Uterus (tissue), 4 donors: ENCODE data around the gene PLXNA4. TPM values are rescaled to one million over a fixed set of nuclear protein-coding genes. Genes with fewer than 3 reads are reported as not detected.

Experiments
- DNase-seq, 2 donors: peaks; one replicate each; pipeline ENCODE4 v3.0.0-alpha.2; 2019 to 2020
- H3K27ac ChIP-seq, 2 donors: fragments of 200-600 bp; sonication (generic); 1 replicate in 1 of 2; 2 replicates in 1 of 2; pipeline ENCODE4 v1.5.1; 2016 to 2018
- H3K27me3 ChIP-seq, 2 donors: fragments of 200-600 bp; sonication (generic); one replicate each; pipeline ENCODE4 v1.5.1; 2018 to 2019; ENCODE audit warnings: control low read depth in 1 of 2
- H3K36me3 ChIP-seq, 2 donors: fragments of 200-600 bp; sonication (generic); one replicate each; pipeline ENCODE4 v1.5.1; 2019; ENCODE audit warnings: control low read depth in 1 of 2
- H3K4me1 ChIP-seq, 2 donors: fragments of 200-600 bp; sonication (generic); one replicate each; pipeline ENCODE4 v1.5.1; 2018 to 2019; ENCODE audit warnings: control low read depth in 1 of 2
- H3K4me3 ChIP-seq, 2 donors: fragments of 200-600 bp; sonication (generic); 1 replicate in 1 of 2; 2 replicates in 1 of 2; pipeline ENCODE4 v1.5.1; 2018 to 2019; ENCODE audit warnings: mild to moderate bottlenecking in 1 of 2
- H3K9me3 ChIP-seq, 2 donors: fragments of 200-600 bp; sonication (generic); one replicate each; pipeline ENCODE4 v1.5.1; 2019; ENCODE audit warnings: control low read depth in 1 of 2
- POLR2A ChIP-seq, 2 donors: fragments of 450-650 bp; IDR thresholded peaks; one replicate each; pipeline ENCODE4 v1.6.1; 2016; ENCODE audit warnings: antibody characterized with exemption in 2 of 2, mild to moderate bottlenecking in 1 of 2, moderate library complexity in 1 of 2
- intact Hi-C: fragments of 100-400 bp; cut with DNase I; formaldehyde crosslinking; loops from one replicate; pipeline ENCODE4 v1.15.1; 2023; ENCODE audit warnings: low total_unique reads
- total RNA-seq, 4 donors: library from RNA; depleted of rRNA in 3 of 4; stranded (reverse); fragments of >200 nt in 3 of 4; gene quantifications; one replicate each; pipeline versions ENCODE4 v1.1.0 to v1.2.4, GENCODE V29; 2014 to 2023
- TF ChIP-seq, protein P1 (sequence below), 4 experiments: fragments of 200-600 bp in 2 of 4; fragments of 450-650 bp in 2 of 4; sonication (generic) in 2 of 4; IDR thresholded peaks; one replicate each; pipeline ENCODE4 v1.5.1; 2016 to 2019; ENCODE audit warnings: antibody characterized with exemption in 4 of 4, mild to moderate bottlenecking in 2 of 4, moderate library complexity in 1 of 4
- donor health status: DM: yes; HTN: yes; CAD: no.

PLXNA4 gene
- total RNA-seq, 4 donors from 2014 or later = 4.1 to 16.5 (median 7.7) TPM

DNA sequence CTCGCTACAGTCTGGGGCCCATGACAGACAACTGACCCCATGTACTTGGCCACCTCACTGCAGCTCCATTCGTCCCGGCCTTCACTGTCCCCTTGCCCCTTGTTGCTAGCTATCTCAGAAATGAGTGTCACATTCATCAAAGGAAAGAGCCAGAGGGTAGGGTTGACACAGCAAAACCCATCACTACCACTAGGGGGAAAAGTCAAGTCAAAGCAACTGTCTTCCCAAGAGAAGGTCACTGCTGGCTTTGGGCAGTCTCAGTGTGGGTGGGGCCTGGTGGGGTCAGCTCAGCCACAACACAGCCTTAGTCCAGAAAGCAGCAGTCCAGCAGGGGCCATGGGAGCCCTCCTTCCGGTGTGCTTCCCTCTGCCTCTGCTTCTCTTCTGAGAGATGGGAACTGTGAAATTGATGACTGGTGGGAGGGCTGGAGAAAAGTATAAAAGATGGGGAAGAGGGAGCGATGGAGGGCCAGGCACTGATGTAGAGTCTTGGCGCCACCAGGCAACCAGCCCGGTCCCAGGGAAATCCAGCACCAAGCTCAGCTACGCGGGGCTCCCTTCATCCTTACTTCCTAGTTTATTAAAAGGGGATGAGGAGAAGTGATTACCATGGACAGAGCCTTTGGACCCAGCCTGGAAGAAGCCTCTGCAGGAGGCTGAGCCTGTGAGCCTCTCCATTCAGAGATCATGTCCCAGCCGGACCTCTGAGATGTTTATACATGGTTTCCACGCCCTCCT is 58.0 kb downstream of the PLXNA4 start:
- TF ChIP-seq, protein P1, sequence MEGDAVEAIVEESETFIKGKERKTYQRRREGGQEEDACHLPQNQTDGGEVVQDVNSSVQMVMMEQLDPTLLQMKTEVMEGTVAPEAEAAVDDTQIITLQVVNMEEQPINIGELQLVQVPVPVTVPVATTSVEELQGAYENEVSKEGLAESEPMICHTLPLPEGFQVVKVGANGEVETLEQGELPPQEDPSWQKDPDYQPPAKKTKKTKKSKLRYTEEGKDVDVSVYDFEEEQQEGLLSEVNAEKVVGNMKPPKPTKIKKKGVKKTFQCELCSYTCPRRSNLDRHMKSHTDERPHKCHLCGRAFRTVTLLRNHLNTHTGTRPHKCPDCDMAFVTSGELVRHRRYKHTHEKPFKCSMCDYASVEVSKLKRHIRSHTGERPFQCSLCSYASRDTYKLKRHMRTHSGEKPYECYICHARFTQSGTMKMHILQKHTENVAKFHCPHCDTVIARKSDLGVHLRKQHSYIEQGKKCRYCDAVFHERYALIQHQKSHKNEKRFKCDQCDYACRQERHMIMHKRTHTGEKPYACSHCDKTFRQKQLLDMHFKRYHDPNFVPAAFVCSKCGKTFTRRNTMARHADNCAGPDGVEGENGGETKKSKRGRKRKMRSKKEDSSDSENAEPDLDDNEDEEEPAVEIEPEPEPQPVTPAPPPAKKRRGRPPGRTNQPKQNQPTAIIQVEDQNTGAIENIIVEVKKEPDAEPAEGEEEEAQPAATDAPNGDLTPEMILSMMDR (IDR thresholded peaks at IDR 0.05) = peak in 1 of 4 experiments; percentile 3
- no peak for TF ChIP-seq POLR2A (IDR thresholded peaks at IDR 0.05)
- intact Hi-C loops = no loop called here

DNA sequence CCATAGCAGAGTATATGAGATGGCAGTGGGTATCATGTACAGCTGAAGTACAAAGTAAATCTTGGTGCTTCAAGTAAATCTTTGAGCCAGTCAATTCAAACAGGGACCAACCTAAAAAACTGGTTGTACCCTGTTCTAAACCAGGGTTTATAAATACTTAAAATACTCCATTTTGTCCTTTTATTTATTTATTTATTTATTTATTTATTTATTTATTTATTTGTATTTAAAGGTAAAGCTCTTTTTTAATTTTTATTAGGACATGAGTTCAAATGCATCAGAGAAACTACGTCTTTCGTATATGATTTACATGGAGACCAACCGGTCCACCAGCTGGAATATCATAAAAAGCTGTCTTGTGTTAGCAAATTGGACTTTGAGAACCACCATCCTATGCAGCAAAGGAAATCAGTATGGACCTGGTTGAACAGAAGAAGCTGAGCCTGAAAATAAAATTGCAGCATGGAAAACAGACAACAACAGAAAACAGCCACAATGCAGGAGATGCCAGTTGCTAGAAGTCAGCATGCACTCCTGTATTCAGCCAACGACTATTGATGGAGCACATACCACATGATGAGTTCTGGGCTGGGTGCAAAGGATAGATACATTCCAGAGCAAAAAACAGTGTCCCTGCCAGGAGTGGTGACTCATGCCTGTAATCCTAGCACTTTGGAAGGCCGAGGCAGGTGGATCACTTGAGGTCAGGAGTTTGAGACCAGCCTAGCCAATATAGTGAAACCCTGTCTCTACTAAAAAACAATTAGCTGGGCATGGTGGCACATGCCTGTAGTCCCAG is 60.0 kb downstream of the PLXNA4 start:
- DNase-seq = no peak
- H3K4me3 ChIP-seq = no peak overlapping the region
- TF ChIP-seq POLR2A (IDR thresholded peaks at IDR 0.05) = no peak

More for the DNA sequence above, 58.0 kb downstream of the PLXNA4 start:
- no peak for DNase-seq
- Histone ChIP-seq H3K4me1 (peaks cover 0 to 7% of the 10 kb centered on the region in 2 donors), H3K4me3 (no peak overlapping the region), H3K27me3 (no peaks in the 10 kb centered on the region), H3K36me3 (no peaks in the 10 kb centered on the region), H3K27ac (no peak overlapping the region), H3K9me3 (no peaks in the 10 kb centered on the region)

DNA sequence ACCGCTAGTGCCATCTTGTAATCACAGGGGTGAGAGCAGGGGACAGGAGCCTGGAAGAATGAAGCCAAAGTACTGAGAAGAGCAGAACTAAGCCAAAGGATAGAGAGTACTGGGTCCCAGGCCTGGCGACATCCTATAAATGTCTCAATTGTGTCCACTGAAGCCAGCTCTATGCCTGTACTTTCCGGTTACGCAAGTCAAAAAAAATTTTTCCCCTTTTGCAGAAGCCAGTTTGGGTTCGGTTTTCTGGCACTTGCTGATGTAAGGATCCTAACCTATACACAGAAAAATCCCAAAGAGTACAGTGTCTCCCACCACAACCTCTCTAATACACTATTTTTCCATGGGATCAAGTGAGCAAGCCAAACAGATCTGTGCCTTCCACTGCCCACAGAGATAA is 61.1 kb downstream of the PLXNA4 start:
- DNase-seq = no peak
- H3K36me3 ChIP-seq = no peaks in the 10 kb centered on the region
- no peaks in the 10 kb centered on the region for H3K27me3 ChIP-seq
- H3K4me3 ChIP-seq = no peak overlapping the region
- H3K9me3 ChIP-seq = no peaks in the 10 kb centered on the region
- intact Hi-C loops = no loop called here
- no peak for TF ChIP-seq POLR2A (IDR thresholded peaks at IDR 0.05)
- TF ChIP-seq, protein P1 (IDR thresholded peaks at IDR 0.05) = no peak
- H3K27ac ChIP-seq = no peak overlapping the region
- peaks cover 0 to 1% of the 10 kb centered on the region in 2 donors for H3K4me1 ChIP-seq

More for the DNA sequence above, 60.0 kb downstream of the PLXNA4 start:
- no peaks in the 10 kb centered on the region for H3K36me3 ChIP-seq
- intact Hi-C loops = no loop called here
- H3K27me3 ChIP-seq = no peaks in the 10 kb centered on the region
- H3K4me1 ChIP-seq = peaks cover 0 to 7% of the 10 kb centered on the region in 2 donors
- H3K9me3 ChIP-seq = no peaks in the 10 kb centered on the region
- H3K27ac ChIP-seq = no peak overlapping the region

DNA sequence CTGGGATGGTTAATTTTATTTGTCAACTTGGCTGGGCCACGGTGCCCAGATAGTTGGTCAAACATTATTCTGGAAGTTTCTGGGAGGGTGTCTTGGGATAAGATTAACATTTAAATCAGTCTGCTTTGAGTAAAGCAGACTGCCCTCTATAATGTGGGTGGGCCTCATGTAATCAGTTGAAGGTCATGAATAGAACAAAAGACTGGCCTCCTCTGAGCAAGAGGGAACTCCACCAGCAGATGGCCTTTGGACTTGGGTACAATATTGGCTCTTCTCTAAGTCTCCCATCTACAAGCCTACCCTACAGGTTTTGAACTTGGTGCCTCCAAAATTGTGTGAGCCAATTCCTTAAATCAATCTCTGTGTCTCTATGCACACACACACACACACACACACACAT is 61.8 kb downstream of the PLXNA4 start:
- H3K4me1 ChIP-seq = no peaks in the 10 kb centered on the region
- no peaks in the 10 kb centered on the region for H3K9me3 ChIP-seq
- TF ChIP-seq, protein P1 (IDR thresholded peaks at IDR 0.05) = no peak
- no peak for TF ChIP-seq POLR2A (IDR thresholded peaks at IDR 0.05)
- no peaks in the 10 kb centered on the region for H3K27me3 ChIP-seq
- intact Hi-C loops = no loop called here
- DNase-seq = no peak
- no peak overlapping the region for H3K4me3 ChIP-seq
- H3K27ac ChIP-seq = no peak overlapping the region
- H3K36me3 ChIP-seq = no peaks in the 10 kb centered on the region

DNA sequence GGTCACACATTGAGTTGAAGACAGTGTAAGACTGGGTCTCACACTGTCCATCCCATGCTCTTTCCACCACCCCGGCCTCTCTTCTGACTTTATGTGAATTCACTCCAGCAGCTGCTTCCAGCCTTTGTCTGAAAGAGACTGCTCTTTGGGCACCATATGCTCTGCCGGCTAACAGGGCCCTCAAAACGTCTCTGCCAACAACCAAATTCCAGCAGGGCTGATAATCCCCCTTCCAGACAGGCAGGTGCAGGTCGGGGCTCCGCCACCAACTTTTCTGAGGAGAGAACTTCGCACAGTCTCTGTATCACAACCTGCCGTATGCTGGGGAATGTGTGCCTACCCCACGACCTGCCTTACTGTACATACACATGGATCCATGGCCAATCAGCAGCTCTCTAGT is 64.3 kb downstream of the PLXNA4 start:
- Histone ChIP-seq H3K4me1 (no peaks in the 10 kb centered on the region), H3K36me3 (no peaks in the 10 kb centered on the region), H3K4me3 (no peak overlapping the region), H3K27ac (no peak overlapping the region), H3K9me3 (no peaks in the 10 kb centered on the region), H3K27me3 (no peaks in the 10 kb centered on the region)
- intact Hi-C loops = no loop called here
- no peak for DNase-seq
- TF ChIP-seq POLR2A (IDR thresholded peaks at IDR 0.05) = no peak
- TF ChIP-seq, protein P1 (IDR thresholded peaks at IDR 0.05) = no peak
